GM12872 (cell line): Measurements from ENCODE around the gene PRUNE1.

Source experiments
- CTCF ChIP-seq: IDR thresholded peaks from 3 replicates; pipeline ENCODE4 v1.5.1; 2011; ENCODE audit warnings: low read depth, mild to moderate bottlenecking, low read length, moderate library complexity; ENCODE audit not compliant: insufficient read depth

Gene PRUNE1

GRCh38 chr1:150973836-150974579, 34.2 kb upstream of the PRUNE1 start:
- no peak for TF ChIP-seq CTCF

- no peak for TF ChIP-seq CTCF
Measured at GRCh38 chr1:150974580-150975478, 33.4 kb upstream of the PRUNE1 start, which contains the start of gene CERS2. CERS2 (minus strand) TSS chr1:150974835; CDS start chr1:150969090, 5,745 bp downstream.

GRCh38 chr1:150976401-150976821, 31.8 kb upstream of the PRUNE1 start:
- no peak for TF ChIP-seq CTCF

GRCh38 chr1:150976879-150977694, 31.2 kb upstream of the PRUNE1 start:
- TF ChIP-seq CTCF = no peak

- TF ChIP-seq CTCF = peak; percentile 100
Measured at GRCh38 chr1:150979092-150980056, 28.9 kb upstream of the PRUNE1 start.

- no peak for TF ChIP-seq CTCF
Measured at GRCh38 chr1:150981177-150981804, 27.0 kb upstream of the PRUNE1 start.
